Measurements from ENCODE around the gene RNF167.

RNF167 gene

GRCh38 chr17:4960279-4960922, 20.3 kb downstream of the RNF167 start:
- Histone ChIP-seq H4K20me1 (no peaks in the 10 kb centered on the region), H3K27me3 (no peaks in the 10 kb centered on the region), H3K36me3 (peaks cover 46% of the 10 kb centered on the region), H3K9ac (no peak overlapping the region), H3K4me2 (peak overlapping the region; percentile 53), H3K4me1 (peaks cover 49% of the 10 kb centered on the region), H3K4me3 (no peak overlapping the region), H3K27ac (peak overlapping the region; percentile 42), H3K9me3 (no peaks in the 10 kb centered on the region)
- TF ChIP-seq Cebpa-rat (IDR thresholded peaks at IDR 0.05) = no peak

GRCh38 chr17:4965311-4965986, 25.4 kb downstream of the RNF167 start:
- Histone ChIP-seq H3K4me1 (peaks cover 39% of the 10 kb centered on the region), H3K9ac (no peak overlapping the region), H3K27me3 (no peaks in the 10 kb centered on the region), H4K20me1 (no peaks in the 10 kb centered on the region), H3K27ac (no peak overlapping the region), H3K4me3 (no peak overlapping the region), H3K36me3 (peaks cover 37% of the 10 kb centered on the region), H3K4me2 (peak overlapping the region; percentile 94), H3K9me3 (no peaks in the 10 kb centered on the region)
- TF ChIP-seq Cebpa-rat (IDR thresholded peaks at IDR 0.05) = no peak

DNA sequence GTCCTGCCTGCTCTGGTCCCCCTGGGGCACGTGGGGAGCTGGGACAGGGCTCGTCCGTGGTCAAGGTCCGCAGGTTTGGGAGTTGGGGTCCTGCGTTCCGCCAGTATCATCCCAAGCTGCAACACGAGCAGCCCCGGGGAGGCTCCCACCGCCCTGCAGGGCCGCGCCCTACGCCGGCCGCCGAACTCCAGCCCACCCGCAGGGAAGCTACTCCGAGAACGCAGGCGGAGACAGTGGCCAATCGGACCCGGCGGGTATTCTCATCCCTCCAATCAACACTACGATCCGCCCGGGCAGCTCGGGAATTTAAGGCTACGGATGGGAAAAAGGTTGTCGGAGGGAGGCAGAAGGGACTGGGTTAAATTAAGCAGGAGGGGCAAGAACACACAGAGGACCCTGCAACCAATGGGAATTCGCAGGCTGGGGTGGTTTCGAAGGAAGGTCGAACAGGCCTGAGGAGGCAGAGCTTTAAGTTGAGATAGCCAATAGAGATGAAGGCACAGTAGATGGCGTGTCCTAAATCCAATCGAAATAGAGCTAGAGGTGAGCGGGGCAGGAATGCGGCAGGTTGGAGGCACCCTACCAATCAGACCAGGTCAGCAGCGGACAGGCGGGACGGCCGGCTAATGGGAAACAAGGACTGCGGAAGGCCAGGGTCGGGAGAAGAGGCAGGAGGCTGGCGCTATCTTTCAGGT, 26.9 kb downstream of the RNF167 start:
- H3K36me3 ChIP-seq = peaks cover 48% of the 10 kb centered on the region
- no peak for TF ChIP-seq Cebpa-rat (IDR thresholded peaks at IDR 0.05)
- peak overlapping the region; percentile 75 for H3K4me3 ChIP-seq
- H4K20me1 ChIP-seq = no peaks in the 10 kb centered on the region
- peak overlapping the region; percentile 84 for H3K27ac ChIP-seq
- peak overlapping the region; percentile 83 for H3K9ac ChIP-seq
- H3K9me3 ChIP-seq = no peaks in the 10 kb centered on the region
- peaks cover 32% of the 10 kb centered on the region for H3K4me1 ChIP-seq
- H3K27me3 ChIP-seq = no peaks in the 10 kb centered on the region
- H3K4me2 ChIP-seq = peak overlapping the region; percentile 94

DNA sequence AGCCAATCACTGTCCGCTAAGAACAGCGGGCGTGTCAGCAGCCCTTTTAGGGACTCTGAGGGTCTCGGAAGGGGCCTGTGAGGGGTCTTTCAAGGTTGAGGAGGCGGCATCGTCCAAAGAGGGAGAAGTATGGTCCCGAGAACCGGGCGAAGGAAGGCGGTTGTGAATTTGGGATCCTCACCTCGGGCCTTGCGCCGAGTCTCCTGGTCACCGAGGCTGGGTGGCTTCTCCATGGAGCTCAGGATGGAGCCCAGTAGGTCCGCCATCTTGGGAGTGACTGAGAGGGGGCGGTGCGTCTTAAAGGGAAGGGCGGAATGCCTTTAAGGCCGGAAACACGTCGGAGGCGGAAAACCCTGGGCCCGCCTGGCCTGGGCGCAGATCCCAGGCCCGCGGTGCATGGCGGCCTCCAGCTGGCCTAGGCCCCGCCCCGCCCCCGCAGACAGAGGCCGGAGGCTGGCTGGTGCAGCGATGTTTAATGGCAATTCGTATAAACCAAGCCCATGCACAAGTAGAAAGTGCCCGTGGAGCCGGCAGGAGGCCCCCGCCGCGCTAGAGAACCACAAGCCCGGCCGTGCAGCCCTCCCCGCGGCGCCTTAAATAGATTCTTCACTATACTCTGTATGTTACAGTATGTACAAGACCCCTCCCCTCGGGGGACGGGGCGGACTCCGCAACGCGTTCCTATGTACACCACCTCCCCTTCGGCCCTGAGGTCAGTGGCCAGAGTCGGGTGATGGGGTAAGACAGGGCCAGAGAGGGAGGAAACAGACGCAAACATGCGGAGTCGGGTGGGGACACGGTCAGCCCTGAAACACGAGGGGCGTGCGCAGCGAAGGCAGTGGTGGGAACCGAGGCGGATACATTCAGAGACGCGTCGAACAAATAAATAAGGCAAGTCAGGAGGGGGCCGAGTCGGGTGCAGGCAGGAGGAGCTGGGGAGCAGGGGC, 27.7 kb downstream of the RNF167 start, which contains the start of gene SPAG7:
Gene SPAG7, minus strand, starts transcription at position 279 of the 947 bp plus-strand sequence. Its CDS starts 13 bp downstream, at position 266.
- Histone ChIP-seq H3K4me3 (peak within 1 kb of the TSS; percentile 75), H3K27ac (peak within 1 kb of the TSS; percentile 84), H3K9me3 (no peaks in the 10 kb centered on the region), H3K27me3 (no peaks in the 10 kb centered on the region), H3K4me2 (peak within 1 kb of the TSS; percentile 99), H3K36me3 (peaks cover 54% of the 10 kb centered on the region), H3K9ac (peak within 1 kb of the TSS; percentile 83), H4K20me1 (no peaks in the 10 kb centered on the region), H3K4me1 (peaks cover 32% of the 10 kb centered on the region)
- TF ChIP-seq Cebpa-rat (IDR thresholded peaks at IDR 0.05) = no peak

- H3K4me2 ChIP-seq = peak overlapping the region; percentile 99
- H3K27ac ChIP-seq = peak overlapping the region; percentile 81
Observed at GRCh38 chr17:4968486-4969046, 28.5 kb downstream of the RNF167 start.

GRCh38 chr17:4969047-4969550, 29.0 kb downstream of the RNF167 start:
- peaks cover 64% of the 10 kb centered on the region for H3K36me3 ChIP-seq
- H3K9ac ChIP-seq = peak overlapping the region; percentile 83
- peak overlapping the region; percentile 75 for H3K4me3 ChIP-seq
- H3K4me2 ChIP-seq = peak overlapping the region; percentile 99
- no peaks in the 10 kb centered on the region for H3K9me3 ChIP-seq
- H3K27ac ChIP-seq = peak overlapping the region; percentile 81
- H3K27me3 ChIP-seq = no peaks in the 10 kb centered on the region
- peaks cover 36% of the 10 kb centered on the region for H3K4me1 ChIP-seq
- no peak for TF ChIP-seq Cebpa-rat (IDR thresholded peaks at IDR 0.05)
- no peaks in the 10 kb centered on the region for H4K20me1 ChIP-seq

More at GRCh38 chr17:4968486-4969046, 28.5 kb downstream of the RNF167 start:
- peak overlapping the region; percentile 75 for H3K4me3 ChIP-seq
- peaks cover 32% of the 10 kb centered on the region for H3K4me1 ChIP-seq
- H3K27me3 ChIP-seq = no peaks in the 10 kb centered on the region
- no peaks in the 10 kb centered on the region for H4K20me1 ChIP-seq
- H3K36me3 ChIP-seq = peaks cover 58% of the 10 kb centered on the region
- TF ChIP-seq Cebpa-rat (IDR thresholded peaks at IDR 0.05) = no peak
- H3K9ac ChIP-seq = peak overlapping the region; percentile 83
- no peaks in the 10 kb centered on the region for H3K9me3 ChIP-seq

GRCh38 chr17:4969551-4970173, 29.6 kb downstream of the RNF167 start:
- Histone ChIP-seq H3K9me3 (no peaks in the 10 kb centered on the region), H3K4me1 (peaks cover 42% of the 10 kb centered on the region), H3K4me3 (no peak overlapping the region), H3K9ac (peak overlapping the region; percentile 83), H3K27me3 (no peaks in the 10 kb centered on the region), H4K20me1 (no peaks in the 10 kb centered on the region), H3K36me3 (peaks cover 69% of the 10 kb centered on the region), H3K4me2 (peak overlapping the region; percentile 99; the same call in 1 of the 2 replicates), H3K27ac (peak overlapping the region; percentile 81)
- TF ChIP-seq Cebpa-rat (IDR thresholded peaks at IDR 0.05) = no peak

DNA sequence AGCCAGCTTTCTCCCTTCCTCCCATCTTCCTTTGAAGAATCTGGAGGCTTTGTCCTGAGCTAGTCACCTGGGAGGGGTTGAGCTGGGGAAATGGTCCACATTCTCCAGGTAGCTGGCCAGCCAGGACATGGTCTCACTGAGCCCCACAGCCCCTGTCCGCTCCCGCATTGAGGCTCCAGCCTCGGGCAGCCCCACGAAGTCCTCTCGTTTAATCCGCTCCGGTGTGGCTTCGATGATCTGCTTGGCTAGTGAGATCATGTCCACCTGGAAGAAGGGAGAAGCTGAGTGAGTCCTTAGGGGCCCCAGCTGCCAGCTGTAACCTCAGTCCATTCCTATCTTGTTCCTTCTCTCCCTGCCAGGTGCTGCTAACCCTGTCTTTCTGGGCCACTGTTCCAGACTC, 30.2 kb downstream of the RNF167 start:
- H3K9me3 ChIP-seq = no peaks in the 10 kb centered on the region

More for the DNA sequence above, 30.2 kb downstream of the RNF167 start:
- no peak overlapping the region for H3K4me3 ChIP-seq
- H3K4me2 ChIP-seq = no peak overlapping the region
- no peaks in the 10 kb centered on the region for H3K27me3 ChIP-seq
- H3K9ac ChIP-seq = peak overlapping the region; percentile 83; the same call in 1 of the 2 replicates
- TF ChIP-seq Cebpa-rat (IDR thresholded peaks at IDR 0.05) = no peak
- H4K20me1 ChIP-seq = no peaks in the 10 kb centered on the region
- H3K36me3 ChIP-seq = peaks cover 70% of the 10 kb centered on the region
- no peak overlapping the region for H3K27ac ChIP-seq
- peaks cover 42% of the 10 kb centered on the region for H3K4me1 ChIP-seq
